Measurements from ENCODE around the gene CALHM2.

The CALHM2 gene

GRCh38 chr10:103475437-103475836 is 23.3 kb upstream of the CALHM2 start:
- DNase-seq, result no peak

GRCh38 chr10:103474077-103474476 is 21.9 kb upstream of the CALHM2 start:
- no peak for DNase-seq

GRCh38 chr10:103473261-103473671 is 21.1 kb upstream of the CALHM2 start:
- no peak for DNase-seq

GRCh38 chr10:103472005-103472404 is 19.8 kb upstream of the CALHM2 start:
- DNase-seq, result no peak

- DNase-seq, result no peak
Observed at GRCh38 chr10:103470761-103471653, 18.8 kb upstream of the CALHM2 start.

GRCh38 chr10:103469201-103469600 is 17.0 kb upstream of the CALHM2 start:
- DNase-seq, result no peak

- no peak for DNase-seq
Observed at GRCh38 chr10:103467406-103467805, 15.2 kb upstream of the CALHM2 start.

GRCh38 chr10:103466734-103467133 is 14.6 kb upstream of the CALHM2 start:
- DNase-seq, result no peak

GRCh38 chr10:103465411-103466179 is 13.4 kb upstream of the CALHM2 start:
- no peak for DNase-seq

GRCh38 chr10:103463499-103463898 is 11.3 kb upstream of the CALHM2 start:
- no peak for DNase-seq

GRCh38 chr10:103459615-103460014 is 7.4 kb upstream of the CALHM2 start:
- DNase-seq, result no peak

GRCh38 chr10:103458720-103459119 is 6.5 kb upstream of the CALHM2 start, which contains the start of gene CALHM1:
TSS of gene CALHM1 (minus strand) at chr10:103458900. CDS start at chr10:103458751, 149 bp downstream.
- DNase-seq, result peak; percentile 46

- DNase-seq, result no peak
Observed at GRCh38 chr10:103457896-103458583, 5.9 kb upstream of the CALHM2 start.

- DNase-seq, result no peak
Observed at GRCh38 chr10:103457176-103457712, 5.1 kb upstream of the CALHM2 start.

GRCh38 chr10:103456074-103456660 is 4.0 kb upstream of the CALHM2 start:
- no peak for DNase-seq

- no peak for DNase-seq
Observed at GRCh38 chr10:103455235-103455634, 3.1 kb upstream of the CALHM2 start.

- DNase-seq, result no peak
Observed at GRCh38 chr10:103454026-103454425, 1.9 kb upstream of the CALHM2 start.

- no peak for DNase-seq
Observed at GRCh38 chr10:103452506-103453230, 498 bp upstream of the CALHM2 start.

GRCh38 chr10:103451091-103451813 is 918 bp downstream of the CALHM2 start:
- DNase-seq, result peak; percentile 34

GRCh38 chr10:103450201-103450695 is 1.9 kb downstream of the CALHM2 start:
- DNase-seq, result no peak

Measured in NCI-H82 (cell line).